Left lobe of liver (tissue), 2 donors: Measurements from ENCODE around the gene RFPL2. TPM values are rescaled to one million over a fixed set of nuclear protein-coding genes. Genes with fewer than 3 reads are reported as not detected.
"Not testable (repeated sequence)": the region's sequence is repeated elsewhere in the genome, so short reads cannot be mapped to it uniquely, and the experiment has no call there.

ENCODE experiments used
- ATAC-seq: fragments of 200-7000 bp; cut with Tn5 transposase; one replicate; pipeline ENCODE4 v1.9.1; 2020; ENCODE audit warnings: mild to moderate bottlenecking, moderate library complexity
- DNase-seq: peaks from one replicate; pipeline ENCODE4 v3.0.0-alpha.2; 2020; ENCODE audit warnings: low spot score
- total RNA-seq: library from RNA; stranded (reverse); gene quantifications from one replicate; pipeline ENCODE4 v1.2.1, GENCODE V29; 2021
- donor health status: DM: no; HTN: no; CAD: no; lungs with moderate emphysema.
- donor health status: DM: no; HTN: yes; CAD: no.

Gene RFPL2
- total RNA-seq, 1 donor from 2014 or later: not detected

DNA sequence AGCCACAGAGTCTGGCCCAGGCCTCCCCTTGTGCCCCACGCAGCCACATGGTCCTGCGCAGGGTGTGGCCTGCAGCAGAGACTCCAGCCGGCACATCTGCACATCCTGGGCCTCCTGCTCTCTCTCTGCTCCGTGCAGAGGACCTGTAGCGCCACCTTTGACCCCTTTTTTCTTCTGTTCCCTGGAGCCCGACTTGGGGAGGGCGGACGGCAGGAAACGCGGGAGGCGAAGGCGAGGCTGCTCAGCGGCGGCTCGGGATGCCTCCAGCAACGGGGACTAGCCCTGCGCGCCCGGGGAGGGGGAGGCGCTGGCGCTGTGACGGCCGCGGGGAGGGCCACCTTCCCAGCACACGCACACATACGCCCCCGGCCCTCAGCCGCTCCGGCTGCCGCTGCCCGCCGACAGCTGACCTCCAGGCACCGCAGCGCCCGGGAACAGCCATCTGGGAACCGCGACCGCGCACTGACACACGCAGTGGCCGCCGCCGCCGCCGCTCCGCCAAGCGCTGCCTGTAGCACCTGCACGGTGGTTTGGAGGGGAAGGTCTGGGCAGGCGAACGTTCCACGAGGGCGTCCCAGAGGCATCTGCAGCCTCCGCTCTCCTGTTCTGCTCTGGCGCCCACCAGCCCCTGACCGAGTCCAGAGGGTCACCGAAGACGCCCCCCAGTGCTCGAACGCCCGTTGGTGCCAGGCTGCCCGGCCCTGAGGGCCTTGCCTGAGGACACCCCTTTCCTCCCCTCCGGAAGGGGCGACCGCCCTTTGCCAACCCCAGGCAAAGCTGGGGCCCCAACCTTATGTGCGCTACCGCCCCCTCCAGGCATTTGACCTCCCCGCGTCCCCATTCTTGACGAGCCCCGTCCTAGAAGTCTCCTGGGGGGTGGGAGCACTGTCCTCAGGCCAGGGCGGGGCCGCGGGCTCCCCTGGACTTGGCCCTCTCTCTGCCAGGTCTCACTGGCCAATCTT is 28.9 kb downstream of the RFPL2 start:
- DNase-seq: no peak
- ATAC-seq: no peak

DNA sequence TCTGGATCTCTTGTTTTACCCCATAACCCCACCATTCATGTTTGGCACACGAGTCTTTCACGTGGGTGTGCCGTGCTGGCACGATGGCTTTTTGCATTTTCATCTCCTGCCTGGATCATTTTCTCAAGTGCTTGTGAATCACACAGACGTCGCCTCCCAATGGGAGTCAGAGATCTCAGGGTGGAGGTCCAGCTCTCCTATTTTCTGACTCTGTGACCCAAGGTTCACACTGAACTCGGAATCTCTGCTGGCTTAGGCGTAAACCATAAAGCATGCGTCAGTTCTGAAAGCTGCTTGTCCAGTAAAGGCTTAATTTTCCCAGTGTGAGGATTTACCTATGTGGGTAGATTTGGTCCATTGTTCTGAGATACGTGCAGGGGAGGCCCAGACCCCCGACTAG is 29.8 kb downstream of the RFPL2 start:
- DNase-seq: no peak
- no peak for ATAC-seq

DNA sequence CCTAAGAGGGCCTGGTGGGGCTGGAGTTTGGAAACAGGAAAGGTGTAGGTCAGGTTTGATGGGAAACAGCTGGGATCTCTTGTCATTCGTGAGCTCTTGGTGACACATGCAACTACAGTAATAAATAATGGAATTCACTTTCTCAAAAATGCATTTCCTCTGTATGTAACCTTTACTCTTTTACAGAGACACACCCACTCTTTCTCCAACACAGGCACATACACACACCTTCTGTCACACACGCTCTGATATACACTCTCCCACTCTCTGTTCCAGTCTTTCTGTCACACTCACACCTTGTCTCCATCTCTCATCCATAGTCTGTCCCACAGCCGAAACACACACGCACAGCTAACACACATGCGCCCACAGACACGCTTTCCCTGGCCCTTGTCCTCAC is 39.2 kb downstream of the RFPL2 start:
- DNase-seq: no peak
- ATAC-seq: no peak

DNA sequence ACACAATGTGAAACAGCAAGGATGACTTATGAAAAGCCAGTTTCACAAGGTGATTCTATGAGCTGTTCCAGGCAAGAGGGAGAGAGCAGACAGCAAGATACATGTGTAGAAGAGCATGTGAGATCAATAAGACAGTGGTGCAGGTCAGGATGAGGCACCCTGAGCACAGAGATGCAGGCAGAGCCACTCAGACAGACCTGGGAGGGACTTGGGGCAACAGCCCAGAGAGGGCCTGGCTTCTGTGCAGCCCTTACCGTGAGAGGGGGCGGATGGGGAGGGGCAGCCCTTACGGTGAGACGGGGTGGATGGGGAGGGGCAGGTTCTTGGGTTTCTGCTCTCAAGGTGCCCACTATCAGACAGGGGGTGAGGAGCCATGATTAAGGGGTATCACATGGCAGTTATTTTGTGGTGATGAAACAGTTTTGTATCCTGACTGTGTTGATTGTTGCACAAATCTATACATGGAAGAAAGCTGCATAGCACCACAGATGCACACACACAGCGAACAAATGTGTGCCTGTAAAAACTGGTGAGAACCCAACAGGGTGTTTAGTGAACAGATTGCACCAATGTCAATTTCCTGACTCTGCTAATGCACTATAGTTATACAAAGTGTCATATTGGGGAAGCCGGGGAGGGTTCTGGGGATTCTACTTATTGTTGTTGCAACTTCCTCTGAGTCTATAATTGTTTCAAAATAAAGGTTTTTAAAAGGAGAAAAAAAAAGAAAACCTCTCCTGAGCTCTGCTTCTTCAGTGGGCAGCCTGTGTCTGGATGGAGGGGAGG is 40.6 kb downstream of the RFPL2 start:
- DNase-seq: no peak
- no peak for ATAC-seq

DNA sequence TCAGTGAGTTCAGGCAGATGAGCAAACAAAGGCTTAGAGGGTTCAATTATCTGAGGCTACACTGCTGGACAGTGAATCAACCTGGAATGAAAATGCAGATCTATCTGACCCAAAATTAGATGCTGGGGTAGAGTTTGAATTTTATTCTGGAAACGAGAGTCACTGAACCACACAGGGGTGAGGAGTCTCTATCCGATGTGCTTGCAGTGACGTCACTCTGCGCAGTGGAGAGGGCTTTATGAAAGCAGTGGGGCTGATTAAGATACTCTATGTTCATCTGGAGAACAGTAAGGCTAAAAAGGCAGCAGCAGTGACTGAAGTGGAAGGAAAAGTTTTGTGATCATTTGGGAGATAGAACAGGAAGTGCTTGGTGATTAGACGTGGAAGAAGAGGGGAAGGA is 44.5 kb downstream of the RFPL2 start:
- not testable (repeated sequence) for DNase-seq, ATAC-seq

DNA sequence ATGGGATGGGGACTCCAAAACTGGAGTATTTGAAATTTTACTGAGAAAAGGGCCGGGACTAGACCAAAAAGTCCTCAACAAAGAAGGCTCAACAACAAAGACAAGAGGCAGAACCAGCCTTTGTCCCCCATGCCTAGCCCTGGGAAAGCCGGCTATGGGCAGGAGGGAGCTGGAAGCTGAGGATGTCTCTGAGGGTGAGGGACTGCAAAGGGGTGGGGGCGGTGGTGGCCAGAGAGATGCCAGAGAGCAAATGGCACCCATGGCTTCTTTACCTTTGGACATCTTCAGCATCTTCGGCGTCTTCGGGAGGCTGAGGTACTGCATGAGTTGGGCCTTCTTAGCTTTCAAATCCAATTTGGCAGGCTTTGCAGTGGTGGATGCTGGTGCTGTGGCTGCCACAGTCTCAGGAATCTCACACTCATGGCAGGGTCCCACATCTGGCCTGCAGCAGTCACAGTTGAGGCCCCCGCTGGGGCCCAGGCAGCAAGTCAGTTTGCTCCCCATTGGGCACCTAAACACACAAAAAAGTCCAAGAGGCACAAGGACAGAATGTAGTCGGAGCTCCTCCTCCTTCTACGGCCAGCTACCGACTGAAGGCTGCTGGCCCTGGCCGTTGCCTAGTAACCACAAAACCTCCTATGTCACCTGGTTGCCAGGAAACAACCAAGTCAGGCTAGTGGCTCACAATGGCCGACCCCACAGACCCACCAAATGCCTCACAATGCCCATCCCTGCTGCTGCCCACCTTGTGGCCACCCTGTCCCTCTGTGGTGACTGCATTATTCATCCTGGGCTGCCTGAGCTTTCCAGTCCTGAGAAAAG is 46.0 kb downstream of the RFPL2 start, which contains the start of gene C22orf42:
Gene C22orf42 (minus strand): TSS at position 592 of the 822 bp plus-strand sequence. CDS start 88 bp downstream, at position 504.
- ATAC-seq (no peak), DNase-seq (no peak)

DNA sequence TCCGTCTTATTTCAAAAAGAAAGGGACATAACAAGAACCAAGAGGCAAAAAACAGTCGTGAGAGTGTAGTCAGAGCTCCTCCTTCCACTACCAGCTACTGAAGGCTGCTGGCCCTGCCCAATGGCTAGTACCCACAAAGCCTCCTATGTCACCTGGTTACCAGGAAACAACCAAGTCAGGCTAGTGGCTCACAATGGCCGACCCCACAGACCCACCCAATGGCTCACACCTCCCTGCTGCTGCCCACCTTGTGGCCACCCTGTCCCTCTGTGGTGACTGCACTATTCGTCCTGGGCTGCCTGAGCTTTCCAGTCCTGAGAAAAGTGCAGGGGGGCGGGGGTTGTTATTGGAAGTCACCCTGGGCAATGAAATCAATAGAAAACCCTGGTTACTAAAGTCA is 47.2 kb downstream of the RFPL2 start:
- DNase-seq, ATAC-seq: not testable (repeated sequence)

DNA sequence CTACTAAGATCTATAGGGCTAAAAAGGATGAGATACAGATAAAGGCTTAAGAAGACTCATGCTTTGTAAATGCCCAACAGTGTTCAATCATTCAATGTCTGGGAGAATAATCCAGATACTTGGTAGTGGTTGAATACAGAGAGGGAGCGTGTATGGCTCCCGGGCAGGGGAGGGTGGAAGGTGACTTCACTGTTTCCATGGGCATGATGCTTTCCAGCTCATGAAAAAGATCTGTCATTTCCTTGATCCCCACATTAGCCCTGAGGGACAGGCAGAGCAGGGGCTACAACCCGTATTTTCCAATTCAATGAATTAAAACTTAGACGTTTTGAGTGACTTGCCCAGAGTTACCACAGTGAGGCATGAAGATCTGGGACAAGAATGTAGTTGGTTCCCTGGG is 50.1 kb downstream of the RFPL2 start:
- not testable (repeated sequence) for ATAC-seq, DNase-seq

DNA sequence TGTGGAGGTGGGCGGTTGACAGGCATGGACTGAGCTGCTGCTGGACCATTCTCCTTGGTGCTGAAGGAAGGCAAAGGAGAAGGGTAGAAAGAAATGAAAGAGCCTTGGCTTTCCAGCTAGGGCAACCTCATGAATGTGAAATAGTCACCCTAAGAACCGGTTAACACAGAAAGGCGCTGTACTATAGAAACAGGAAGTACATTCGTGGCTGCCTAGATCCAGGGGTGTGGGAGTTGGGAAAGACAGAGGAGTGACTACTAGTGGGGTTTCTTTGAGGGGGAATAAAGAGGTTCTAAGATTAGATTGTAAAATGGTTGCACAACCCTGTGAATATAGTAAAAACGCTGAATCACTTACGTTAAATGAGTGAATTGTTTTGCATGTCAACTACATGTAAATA is 53.2 kb downstream of the RFPL2 start:
- ATAC-seq, DNase-seq: not testable (repeated sequence)

DNA sequence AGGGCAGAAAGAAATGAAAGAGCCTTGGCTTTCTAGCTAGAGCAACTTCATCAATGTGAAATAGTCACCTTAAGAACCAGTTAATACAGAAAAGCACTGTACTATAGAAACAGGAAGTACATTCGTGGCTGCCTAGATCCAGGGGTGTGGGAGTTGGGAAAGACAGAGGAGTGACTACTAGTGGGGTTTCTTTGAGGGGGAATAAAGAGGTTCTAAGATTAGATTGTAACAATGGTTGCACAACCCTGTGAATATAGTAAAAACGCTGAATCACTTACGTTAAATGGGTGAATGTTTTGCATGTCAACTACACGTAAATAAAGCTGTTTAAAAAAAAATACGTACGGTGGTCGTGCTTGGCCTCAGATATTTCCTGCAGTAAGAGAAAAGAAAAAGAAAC is 54.2 kb downstream of the RFPL2 start:
- ATAC-seq, DNase-seq: not testable (repeated sequence)

DNA sequence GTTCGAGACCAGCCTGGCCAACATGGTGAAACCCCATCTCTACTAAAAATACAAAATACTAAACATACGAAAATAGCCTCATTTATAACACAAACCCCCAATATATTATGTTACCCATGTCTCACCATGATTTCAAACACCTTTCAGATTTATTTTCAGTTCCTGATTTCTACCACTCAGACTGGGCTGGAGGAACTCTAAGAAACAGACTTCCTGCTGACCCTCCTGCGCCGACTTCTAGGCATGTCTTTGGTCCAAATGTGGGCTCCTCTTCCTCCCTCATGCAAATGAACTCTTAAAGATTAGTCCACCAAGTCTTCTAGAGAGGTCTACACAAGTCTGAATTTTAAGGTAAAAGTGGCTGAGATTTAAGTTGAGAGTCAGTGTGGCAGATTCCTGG is 56.5 kb downstream of the RFPL2 start:
- not testable (repeated sequence) for ATAC-seq, DNase-seq

DNA sequence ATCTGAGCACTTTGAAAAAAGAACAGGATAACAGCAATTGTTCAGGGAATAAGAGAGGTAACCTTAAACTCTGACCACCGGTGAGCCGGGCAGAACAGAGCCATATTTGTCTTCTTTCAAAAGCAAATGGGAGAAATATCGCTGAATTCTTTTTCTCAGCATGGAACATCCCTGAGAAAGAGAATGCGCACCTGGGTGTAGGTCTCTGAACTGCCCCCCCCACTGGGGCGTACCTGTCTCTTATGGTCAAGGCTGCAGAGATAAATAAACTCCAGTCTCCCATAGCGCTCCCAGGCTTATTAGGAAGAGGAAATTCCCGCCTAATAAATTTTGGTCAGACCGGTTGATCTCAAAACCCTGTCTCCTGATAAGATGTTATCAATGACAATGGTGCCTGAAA is 57.7 kb downstream of the RFPL2 start:
- ATAC-seq, DNase-seq: not testable (repeated sequence)

DNA sequence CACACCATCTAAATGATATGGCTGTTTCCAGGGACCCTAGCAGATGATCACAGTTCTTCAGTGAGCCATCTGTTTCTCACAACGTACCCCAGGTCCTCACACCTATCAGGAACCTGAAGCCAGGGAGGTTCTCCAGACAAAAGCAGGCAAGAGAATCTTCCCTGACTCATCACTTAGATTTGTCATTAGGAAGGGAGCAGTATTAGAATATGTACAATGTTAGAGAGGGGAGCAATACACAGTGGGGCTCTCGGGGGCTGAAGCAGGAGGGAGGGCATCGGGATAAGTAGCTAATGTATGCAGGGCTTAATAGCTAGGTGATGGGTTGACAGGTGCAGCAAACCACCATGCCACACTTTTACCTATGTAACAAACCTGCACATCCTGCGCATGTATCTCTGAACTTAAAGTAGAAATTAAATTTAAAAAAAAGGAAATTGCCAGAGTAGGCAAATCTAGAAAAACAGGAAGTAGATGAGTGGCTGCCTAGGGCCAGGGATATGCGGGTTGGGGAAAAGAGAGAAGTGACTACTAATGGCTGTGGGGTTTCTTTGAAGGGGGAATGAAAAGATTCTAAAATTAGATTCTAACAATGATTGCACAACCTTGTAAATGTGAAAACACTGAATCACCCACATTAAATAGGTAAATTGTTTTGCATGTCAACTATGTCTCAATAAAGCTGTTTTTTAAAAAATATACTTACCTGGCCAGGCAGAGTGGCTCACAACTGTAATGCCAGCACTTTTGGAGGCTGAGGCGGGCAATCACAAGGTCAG is 60.2 kb downstream of the RFPL2 start:
- no peak for ATAC-seq

DNA sequence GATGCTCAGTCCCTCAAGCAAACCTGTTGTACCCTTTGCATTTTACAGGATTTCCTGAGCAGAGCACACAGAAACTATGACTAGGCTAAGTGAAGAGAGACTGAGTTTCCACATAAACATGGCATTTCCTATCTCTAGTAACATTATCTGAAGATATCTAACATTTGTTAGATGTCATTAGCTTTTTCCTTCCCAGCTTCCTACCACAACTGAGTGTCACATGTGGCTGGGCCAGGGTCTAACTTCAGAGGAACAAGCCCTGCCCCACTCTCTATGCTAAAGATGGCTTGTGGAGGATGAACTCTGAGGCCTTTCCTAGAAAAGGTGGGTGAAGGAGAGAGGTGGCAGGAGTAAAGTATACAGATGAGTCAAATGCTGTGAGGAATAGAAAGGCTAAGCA is 62.3 kb downstream of the RFPL2 start:
- DNase-seq (no peak), ATAC-seq (no peak)

More for the DNA sequence above, 60.2 kb downstream of the RFPL2 start:
- no peak for DNase-seq

DNA sequence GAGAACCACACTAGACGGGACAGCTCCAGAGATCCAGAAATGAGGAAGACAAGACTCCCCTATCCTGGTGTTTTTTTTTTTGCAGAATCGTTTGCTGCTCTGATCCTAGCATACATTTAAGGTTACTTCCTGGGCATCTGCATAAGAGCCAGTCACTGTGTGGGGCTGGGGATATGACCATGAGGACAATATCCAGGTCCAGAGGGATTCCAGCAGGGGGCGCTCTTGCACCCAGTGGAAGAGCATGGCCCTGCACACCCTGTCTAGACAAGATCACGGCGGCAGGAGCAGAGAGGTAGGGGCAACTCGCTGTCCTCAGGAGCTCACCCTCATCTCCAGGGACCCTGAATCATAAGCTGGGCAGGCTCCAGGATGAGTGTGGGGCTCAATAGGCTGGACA is 64.2 kb downstream of the RFPL2 start:
- not testable (repeated sequence) for DNase-seq
- peak; percentile 76 for ATAC-seq

Other genes starting within 250 kb of the RFPL2 start
- 1.9 TPM for gene SLC5A1, start 161.8 kb downstream of the RFPL2 start, total RNA-seq
- not detected for gene C22orf42, start 45.8 kb downstream of the RFPL2 start, total RNA-seq
- gene SLC5A4, start 50.3 kb upstream of the RFPL2 start, total RNA-seq: not detected
- not detected for gene RFPL3, start 152.8 kb upstream of the RFPL2 start, total RNA-seq
- gene RTCB, start 207.2 kb upstream of the RFPL2 start, total RNA-seq: 44.5 TPM